HG03045 (cell line): ENCODE measurements around the gene STX2.
"Not testable (repeated sequence)": the region's sequence is repeated elsewhere in the genome, so short reads cannot be mapped to it uniquely, and the experiment has no call there.

ENCODE experiments used
- ATAC-seq: cut with Tn5 transposase; IDR thresholded peaks from one replicate; pipeline ENCODE4 v1.9.1; 2021; ENCODE audit warnings: mild to moderate bottlenecking, moderate library complexity; ENCODE audit not compliant: unreplicated experiment

Gene STX2

GRCh38 chr12:130803702-130804101, 35.3 kb downstream of the STX2 start:
- ATAC-seq, result no peak

GRCh38 chr12:130800312-130800711, 38.7 kb downstream of the STX2 start:
- ATAC-seq, result no peak

GRCh38 chr12:130799051-130799450, 40.0 kb downstream of the STX2 start:
- ATAC-seq, result no peak

GRCh38 chr12:130796985-130797686, 41.9 kb downstream of the STX2 start:
- ATAC-seq, result peak; percentile 50

- ATAC-seq, result no peak
Measured at GRCh38 chr12:130795906-130796305, 43.1 kb downstream of the STX2 start.

- no peak for ATAC-seq
Measured at GRCh38 chr12:130793554-130793849, 45.5 kb downstream of the STX2 start.

GRCh38 chr12:130792821-130793553, 46.1 kb downstream of the STX2 start:
- no peak for ATAC-seq

- ATAC-seq, result no peak
Measured at GRCh38 chr12:130791629-130792028, 47.4 kb downstream of the STX2 start.

GRCh38 chr12:130788515-130788914, 50.5 kb downstream of the STX2 start:
- no peak for ATAC-seq

GRCh38 chr12:130787445-130788410, 51.3 kb downstream of the STX2 start:
- no peak for ATAC-seq

- no peak for ATAC-seq
Measured at GRCh38 chr12:130787041-130787440, 52.0 kb downstream of the STX2 start.

- ATAC-seq, result no peak
Measured at GRCh38 chr12:130783110-130783715, 55.8 kb downstream of the STX2 start.

GRCh38 chr12:130782245-130782644, 56.8 kb downstream of the STX2 start:
- not testable (repeated sequence) for ATAC-seq

GRCh38 chr12:130780880-130781575, 58.0 kb downstream of the STX2 start:
- no peak for ATAC-seq

- ATAC-seq, result no peak
Measured at GRCh38 chr12:130780325-130780724, 58.7 kb downstream of the STX2 start.

GRCh38 chr12:130778776-130779175, 60.3 kb downstream of the STX2 start:
- no peak for ATAC-seq

GRCh38 chr12:130776857-130777339, 62.2 kb downstream of the STX2 start:
- ATAC-seq, result no peak

GRCh38 chr12:130775953-130776856, 62.8 kb downstream of the STX2 start:
- ATAC-seq, result peak; percentile 61

- ATAC-seq, result no peak
Measured at GRCh38 chr12:130770413-130771028, 68.5 kb downstream of the STX2 start.
